ENCODE results near the gene NXPH1. TPM values are rescaled to one million over a fixed set of nuclear protein-coding genes. Genes with fewer than 3 reads are reported as not detected.

The NXPH1 gene
- total RNA-seq, 1 donor from 2014 or later, result not detected

DNA sequence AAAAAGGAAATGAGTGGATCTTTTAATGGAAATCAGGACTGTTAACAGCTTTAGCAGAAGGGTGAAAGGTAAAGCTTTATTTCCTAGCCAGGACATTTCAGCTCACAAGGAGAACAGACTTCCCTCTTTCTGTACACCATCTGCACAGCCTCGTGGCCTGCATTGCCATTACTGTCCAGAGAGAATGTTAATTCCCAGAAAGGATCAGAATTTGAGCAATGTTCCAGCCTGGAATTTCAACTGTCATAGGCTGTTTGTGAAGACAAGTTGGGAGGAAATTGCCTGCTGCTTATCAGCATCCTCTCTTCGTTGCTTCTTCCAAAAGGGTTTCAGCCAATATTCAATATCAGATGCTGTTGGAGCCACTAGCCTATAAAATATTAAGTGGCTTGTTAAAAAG lies 22.0 kb downstream of the NXPH1 start:
- Mint-ChIP-seq H3K4me3 (ENCODE audit: unreplicated experiment) (no peak overlapping the region), H3K4me1 (ENCODE audit: low read depth) (no peaks in the 10 kb centered on the region), H3K27me3 (ENCODE audit: low read depth) (peaks cover 4% of the 10 kb centered on the region), H3K9me3 (ENCODE audit: low read depth) (peaks cover 4% of the 10 kb centered on the region), H3K27ac (ENCODE audit: unreplicated experiment) (no peak overlapping the region), H3K36me3 (ENCODE audit: low read depth) (no peaks in the 10 kb centered on the region)
- DNase-seq (ENCODE audit: low spot score), result no peak
- TF ChIP-seq, protein P1, sequence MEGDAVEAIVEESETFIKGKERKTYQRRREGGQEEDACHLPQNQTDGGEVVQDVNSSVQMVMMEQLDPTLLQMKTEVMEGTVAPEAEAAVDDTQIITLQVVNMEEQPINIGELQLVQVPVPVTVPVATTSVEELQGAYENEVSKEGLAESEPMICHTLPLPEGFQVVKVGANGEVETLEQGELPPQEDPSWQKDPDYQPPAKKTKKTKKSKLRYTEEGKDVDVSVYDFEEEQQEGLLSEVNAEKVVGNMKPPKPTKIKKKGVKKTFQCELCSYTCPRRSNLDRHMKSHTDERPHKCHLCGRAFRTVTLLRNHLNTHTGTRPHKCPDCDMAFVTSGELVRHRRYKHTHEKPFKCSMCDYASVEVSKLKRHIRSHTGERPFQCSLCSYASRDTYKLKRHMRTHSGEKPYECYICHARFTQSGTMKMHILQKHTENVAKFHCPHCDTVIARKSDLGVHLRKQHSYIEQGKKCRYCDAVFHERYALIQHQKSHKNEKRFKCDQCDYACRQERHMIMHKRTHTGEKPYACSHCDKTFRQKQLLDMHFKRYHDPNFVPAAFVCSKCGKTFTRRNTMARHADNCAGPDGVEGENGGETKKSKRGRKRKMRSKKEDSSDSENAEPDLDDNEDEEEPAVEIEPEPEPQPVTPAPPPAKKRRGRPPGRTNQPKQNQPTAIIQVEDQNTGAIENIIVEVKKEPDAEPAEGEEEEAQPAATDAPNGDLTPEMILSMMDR (IDR thresholded peaks at IDR 0.05), result no peak

DNA sequence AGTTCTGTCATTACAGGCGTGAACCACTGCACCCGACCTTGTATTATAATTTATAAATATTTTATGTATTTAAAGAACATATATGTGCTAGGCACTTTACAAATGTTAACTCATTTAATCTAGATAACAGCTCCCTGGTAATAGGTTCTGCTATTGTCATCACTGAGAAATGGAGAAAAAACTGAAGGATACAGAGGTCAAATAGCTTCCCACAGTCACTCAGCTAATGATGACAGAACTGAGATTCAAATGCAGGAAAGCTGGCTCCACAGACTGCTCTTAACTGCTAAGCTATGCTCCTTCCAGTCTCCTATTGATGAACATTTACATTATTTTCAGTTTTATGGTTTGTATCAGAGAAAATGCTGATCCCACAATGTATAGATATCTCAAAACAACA lies 28.9 kb downstream of the NXPH1 start:
- H3K27me3 Mint-ChIP-seq (ENCODE audit: low read depth), result peaks cover 3% of the 10 kb centered on the region
- H3K4me3 Mint-ChIP-seq (ENCODE audit: unreplicated experiment), result no peak overlapping the region
- TF ChIP-seq, protein P1 (IDR thresholded peaks at IDR 0.05), result no peak
- no peaks in the 10 kb centered on the region for H3K9me3 Mint-ChIP-seq (ENCODE audit: low read depth)
- no peak overlapping the region for H3K27ac Mint-ChIP-seq (ENCODE audit: unreplicated experiment)
- no peaks in the 10 kb centered on the region for H3K36me3 Mint-ChIP-seq (ENCODE audit: low read depth)
- H3K4me1 Mint-ChIP-seq (ENCODE audit: low read depth), result no peaks in the 10 kb centered on the region
- DNase-seq (ENCODE audit: low spot score), result no peak

DNA sequence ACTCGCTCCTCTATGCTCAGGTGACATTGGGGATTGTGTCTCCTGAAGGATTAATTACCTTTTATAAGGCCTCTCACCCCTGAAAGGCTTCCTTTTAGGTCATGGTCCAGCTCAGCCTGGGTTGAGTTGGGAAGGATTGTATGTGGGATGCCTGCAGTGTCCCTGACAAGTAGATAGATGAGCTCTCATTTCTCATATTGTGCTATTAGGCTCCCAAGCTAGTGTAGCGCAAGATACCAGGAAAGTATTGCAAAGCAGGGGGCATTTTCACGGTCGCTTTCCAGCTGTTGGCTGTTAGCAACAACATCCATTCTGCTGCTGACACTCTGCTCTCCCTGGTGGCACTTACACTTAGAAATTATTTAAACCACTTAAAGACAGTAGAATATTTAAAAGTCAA lies 31.9 kb downstream of the NXPH1 start:
- Mint-ChIP-seq H3K36me3 (ENCODE audit: low read depth) (no peaks in the 10 kb centered on the region), H3K27ac (ENCODE audit: unreplicated experiment) (no peak overlapping the region), H3K9me3 (ENCODE audit: low read depth) (no peaks in the 10 kb centered on the region), H3K27me3 (ENCODE audit: low read depth) (peaks cover 3% of the 10 kb centered on the region), H3K4me1 (ENCODE audit: low read depth) (no peaks in the 10 kb centered on the region), H3K4me3 (ENCODE audit: unreplicated experiment) (no peak overlapping the region)
- DNase-seq (ENCODE audit: low spot score), result no peak
- TF ChIP-seq, protein P1 (IDR thresholded peaks at IDR 0.05), result no peak

DNA sequence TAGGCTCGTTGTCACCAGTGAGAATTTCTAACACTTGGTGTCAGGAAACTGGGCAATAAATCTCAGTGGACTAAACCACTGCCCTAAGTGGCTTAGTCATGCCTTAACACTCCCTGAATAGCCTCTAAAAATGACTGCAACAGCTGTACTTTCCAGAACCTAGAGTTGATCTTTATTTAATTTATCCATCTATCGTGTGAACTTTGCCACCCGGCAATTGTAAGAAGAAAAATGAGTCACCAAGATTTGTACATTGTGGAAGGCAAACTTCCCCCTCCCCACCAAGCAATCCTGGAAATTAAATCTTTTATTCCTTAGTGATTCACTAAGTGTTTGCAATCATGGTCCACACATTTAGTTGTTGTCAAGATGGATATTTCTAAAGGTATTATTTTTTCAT lies 47.1 kb downstream of the NXPH1 start:
- no peaks in the 10 kb centered on the region for H3K36me3 Mint-ChIP-seq (ENCODE audit: low read depth)
- peaks cover 29% of the 10 kb centered on the region for H3K9me3 Mint-ChIP-seq (ENCODE audit: low read depth)

DNA sequence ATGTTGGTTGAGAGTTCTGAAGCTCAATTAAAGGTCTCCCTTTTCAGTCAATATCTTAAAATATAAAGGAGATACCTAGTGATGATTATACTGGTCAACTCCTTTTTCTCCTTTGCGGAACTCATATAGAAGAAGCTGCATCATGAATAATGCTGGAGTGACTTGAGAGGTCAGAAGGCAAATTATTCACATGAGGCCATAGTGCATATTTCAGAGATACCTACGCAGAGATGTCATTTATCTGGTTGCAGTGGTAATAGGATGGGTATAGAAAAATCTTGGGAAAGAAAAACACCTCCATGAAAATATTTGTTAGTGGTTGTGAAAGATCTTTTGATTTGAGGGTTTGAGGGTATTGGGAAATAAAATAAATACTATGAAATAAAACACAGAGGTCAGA lies 47.7 kb downstream of the NXPH1 start:
- Mint-ChIP-seq H3K36me3 (ENCODE audit: low read depth) (no peaks in the 10 kb centered on the region), H3K4me1 (ENCODE audit: low read depth) (no peaks in the 10 kb centered on the region), H3K27ac (ENCODE audit: unreplicated experiment) (no peak overlapping the region)

More for the DNA sequence above, 47.1 kb downstream of the NXPH1 start:
- no peak overlapping the region for H3K27ac Mint-ChIP-seq (ENCODE audit: unreplicated experiment)
- H3K27me3 Mint-ChIP-seq (ENCODE audit: low read depth), result no peaks in the 10 kb centered on the region
- no peaks in the 10 kb centered on the region for H3K4me1 Mint-ChIP-seq (ENCODE audit: low read depth)
- H3K4me3 Mint-ChIP-seq (ENCODE audit: unreplicated experiment), result no peak overlapping the region
- TF ChIP-seq, protein P1 (IDR thresholded peaks at IDR 0.05), result no peak
- no peak for DNase-seq (ENCODE audit: low spot score)

More for the DNA sequence above, 47.7 kb downstream of the NXPH1 start:
- TF ChIP-seq, protein P1 (IDR thresholded peaks at IDR 0.05), result no peak
- H3K27me3 Mint-ChIP-seq (ENCODE audit: low read depth), result no peaks in the 10 kb centered on the region
- DNase-seq (ENCODE audit: low spot score), result no peak
- H3K9me3 Mint-ChIP-seq (ENCODE audit: low read depth), result peaks cover 28% of the 10 kb centered on the region
- no peak overlapping the region for H3K4me3 Mint-ChIP-seq (ENCODE audit: unreplicated experiment)

Measured in chondrocyte (in vitro differentiated cells).